Psoas muscle (tissue), 8 donors: Measurements from ENCODE around the gene CD69. TPM values are rescaled to one million over a fixed set of nuclear protein-coding genes. Genes with fewer than 3 reads are reported as not detected.
"Not testable (repeated sequence)": the region's sequence is repeated elsewhere in the genome, so short reads cannot be mapped to it uniquely, and the experiment has no call there.

Experiments used
- ATAC-seq, 4 donors: fragments of 200-7000 bp; cut with Tn5 transposase; one replicate each; pipeline ENCODE4 v1.9.1; 2020; ENCODE audit warnings: moderate library complexity in 3 of 4, mild to moderate bottlenecking in 2 of 4
- DNase-seq, 2 donors: peaks; one replicate each; pipeline ENCODE4 v3.0.0-alpha.2; 2020
- H3K27ac ChIP-seq: fragments of 200-600 bp; one replicate; pipeline ENCODE4 v1.8.0; 2022
- H3K27me3 ChIP-seq, 3 donors: fragments of 200-600 bp in 1 of 3; one replicate each; pipeline versions ENCODE4 v1.6.1 to v1.8.0; 2013 to 2022; ENCODE audit warnings: low read length in 2 of 3, mild to moderate bottlenecking in 2 of 3, moderate library complexity in 1 of 3; ENCODE audit not compliant: insufficient read depth in 3 of 3
- H3K36me3 ChIP-seq, 2 donors: fragments of 200-600 bp in 1 of 2; one replicate each; pipeline versions ENCODE4 v1.6.1 to v1.8.0; 2013 to 2022; ENCODE audit warnings: low read depth in 1 of 2, mild to moderate bottlenecking in 1 of 2, moderate library complexity in 1 of 2; ENCODE audit not compliant: insufficient read depth in 1 of 2
- H3K4me1 ChIP-seq: fragments of 200-600 bp; one replicate; pipeline ENCODE4 v1.8.0; 2022
- H3K4me3 ChIP-seq: fragments of 200-600 bp; one replicate; pipeline ENCODE4 v1.8.0; 2022; ENCODE audit warnings: mild to moderate bottlenecking
- H3K9me3 ChIP-seq: fragments of 200-600 bp; one replicate; pipeline ENCODE4 v1.8.0; 2022
- CTCF ChIP-seq: fragments of 200-600 bp; IDR thresholded peaks from one replicate; pipeline ENCODE4 v1.8.0; 2022; ENCODE audit warnings: antibody characterized with exemption
- whole genome bisulfite sequencing, 3 donors: extraction: QIAGEN DNeasy Blood & Tissue Kit; methylation state at CpG; one replicate each; pipeline versions ENCODE4 v1.1.6 to v1.1.7; 2013; 5-methylcytosine and 5-hydroxymethylcytosine counted together
- intact Hi-C, 2 donors: fragments of 100-400 bp; cut with DNase I; formaldehyde crosslinking; loops; one replicate each; pipeline versions ENCODE4 v1.11.0 to v1.14.2; 2022
- polyA plus RNA-seq, 3 donors: library from polyadenylated mRNA; stranded (reverse); fragments of 200-250 nt; gene quantifications; one replicate each; pipeline ENCODE4 v1.2.3, GENCODE V29; 2013
- total RNA-seq, 4 donors: library from RNA; stranded (reverse); fragmentation: NEBNext Ultra II Directional in 2 of 4; extraction: Animal tissue kit (Norgen Biotek cat#: 25700) in 2 of 4; gene quantifications; one replicate each; pipeline versions ENCODE4 v1.2.1 to v1.2.4, GENCODE V29; 2021 to 2023
- donor health status: healthy with polysubstance abuse.
- donor health status: DM: no; HTN: no; CAD: no; lungs with moderate emphysema.
- donor health status: Bipolar disorder and iron deficiency.
- donor health status: healthy.
- donor health status: DM: yes; HTN: yes; CAD: no.
- donor health status: DM: no; HTN: no; CAD: no.
- donor health status: DM: no; HTN: no; CAD: no.
- donor health status: DM: yes; HTN: yes; CAD: no.

Gene CD69
- total and polyA plus RNA-seq, 7 donors = 0.13 to 1.1 (median 0.49) TPM

GRCh38 chr12:9741726-9742125, 19.0 kb downstream of the CD69 start:
- Histone ChIP-seq H3K27ac (no peak overlapping the region), H3K27me3 (no peaks in the 10 kb centered on the region), H3K4me1 (no peaks in the 10 kb centered on the region), H3K4me3 (no peak overlapping the region), H3K9me3 (no peaks in the 10 kb centered on the region), H3K36me3 (no peaks in the 10 kb centered on the region)
- no peak for TF ChIP-seq CTCF
- DNase-seq = no peak
- intact Hi-C loops = no loop called here
- no peak for ATAC-seq
- 83 to 88% (median 84%) methylated on average over 4 of the region's 4 CpGs for WGBS, 3 donors

- Histone ChIP-seq H3K36me3 (no peaks in the 10 kb centered on the region), H3K27me3 (no peaks in the 10 kb centered on the region), H3K4me1 (no peaks in the 10 kb centered on the region), H3K4me3 (peak overlapping the region; percentile 42), H3K9me3 (no peaks in the 10 kb centered on the region), H3K27ac (no peak overlapping the region)
- intact Hi-C loops = no loop called here
- DNase-seq = no peak
- no peak for ATAC-seq
- 76 to 81% (median 80%) methylated on average over 7 of the region's 7 CpGs for WGBS, 3 donors
- TF ChIP-seq CTCF = no peak
Measured at GRCh38 chr12:9740106-9740750, 20.5 kb downstream of the CD69 start.

- H3K9me3 ChIP-seq, intact Hi-C loops, H3K4me1 ChIP-seq, H3K27ac ChIP-seq, ATAC-seq, H3K36me3 ChIP-seq, H3K27me3 ChIP-seq: not testable (repeated sequence)
- DNase-seq = peak in 1 of 2 donors; percentile 63
- WGBS, 3 donors = 69 to 77% (median 73%) methylated on average over 44 to 54 of the region's 54 CpGs
- peak overlapping the region; percentile 42 for H3K4me3 ChIP-seq
Measured at GRCh38 chr12:9739404-9740105, 21.1 kb downstream of the CD69 start.

- H3K36me3 ChIP-seq, DNase-seq, H3K4me3 ChIP-seq, H3K27ac ChIP-seq, H3K27me3 ChIP-seq, H3K4me1 ChIP-seq, H3K9me3 ChIP-seq, intact Hi-C loops, ATAC-seq: not testable (repeated sequence)
- 75 to 80% (median 80%) methylated on average over 13 to 14 of the region's 14 CpGs for WGBS, 3 donors
Measured at GRCh38 chr12:9738905-9739304, 21.8 kb downstream of the CD69 start.

GRCh38 chr12:9736936-9737705, 23.6 kb downstream of the CD69 start:
- Histone ChIP-seq H3K9me3 (no peaks in the 10 kb centered on the region), H3K36me3 (no peaks in the 10 kb centered on the region), H3K4me3 (no peak overlapping the region), H3K27me3 (no peaks in the 10 kb centered on the region), H3K27ac (peak overlapping the region; percentile 6), H3K4me1 (no peaks in the 10 kb centered on the region)
- WGBS, 3 donors = 15 to 37% (median 31%) methylated on average over 3 of the region's 3 CpGs
- intact Hi-C loops = no loop called here
- TF ChIP-seq CTCF = no peak
- DNase-seq (no peak), ATAC-seq (no peak)
